Colonic mucosa (tissue), 4 donors: ENCODE measurements around the gene CCDC142. TPM values are rescaled to one million over a fixed set of nuclear protein-coding genes. Genes with fewer than 3 reads are reported as not detected.
A peak's percentile ranks its signal among the peaks of the same experiment; 100 is the strongest.

Experiments used
- DNase-seq: peaks from one replicate; pipeline ENCODE4 v3.0.0-alpha.2; 2020
- H3K27ac ChIP-seq: fragments of 200-600 bp; one replicate; pipeline ENCODE4 v1.8.0; 2021
- H3K27me3 ChIP-seq: fragments of 200-600 bp; one replicate; pipeline ENCODE4 v1.8.0; 2021
- H3K36me3 ChIP-seq: fragments of 200-600 bp; one replicate; pipeline ENCODE4 v1.8.0; 2021
- H3K4me1 ChIP-seq: fragments of 200-600 bp; one replicate; pipeline ENCODE4 v1.8.0; 2021; ENCODE audit warnings: mild to moderate bottlenecking
- H3K4me3 ChIP-seq: fragments of 200-600 bp; one replicate; pipeline ENCODE4 v1.8.0; 2021
- H3K9ac ChIP-seq, 2 donors: one replicate each; pipeline ENCODE4 v1.7.0; 2013; ENCODE audit warnings: control low read depth in 2 of 2, low read depth in 2 of 2, low read length in 2 of 2
- H3K9me3 ChIP-seq: fragments of 200-600 bp; one replicate; pipeline ENCODE4 v1.8.0; 2021
- CTCF ChIP-seq: fragments of 200-600 bp; IDR thresholded peaks from one replicate; pipeline ENCODE4 v1.8.0; 2022; ENCODE audit warnings: antibody characterized with exemption, mild to moderate bottlenecking
- intact Hi-C: fragments of 100-400 bp; cut with DNase I; formaldehyde crosslinking; loops from one replicate; pipeline ENCODE4 v1.14.1; 2022
- total RNA-seq, 2 donors: library from RNA; stranded (reverse); fragmentation: NEBNext Ultra II Directional in 1 of 2; extraction: Animal tissue kit (Norgen Biotek cat#: 25700) in 1 of 2; gene quantifications; one replicate each; pipeline ENCODE4 v1.2.1, GENCODE V29; 2021
- donor health status: healthy.
- donor health status: DM: no; HTN: no; CAD: no.
- donor health status: DM: no; HTN: no; CAD: no.

The CCDC142 gene
- total RNA-seq, 2 donors from 2014 or later = 14.5 to 28.3 TPM

- H3K4me3 ChIP-seq = peak within 1 kb of the TSS; percentile 91
- peak within 1 kb of the TSS; percentile 93 to 95 for H3K9ac ChIP-seq
- intact Hi-C loops = loop anchor here (5.0 kb wide), 1 partner anchor 47 kb away; the partner anchor contains the start of genes CCDC142 and TTC31
- peak within 1 kb of the TSS; percentile 75 for H3K27ac ChIP-seq
- H3K27me3 ChIP-seq = no peaks in the 10 kb centered on the region
- peaks cover 9% of the 10 kb centered on the region for H3K36me3 ChIP-seq
- H3K4me1 ChIP-seq = no peaks in the 10 kb centered on the region
- no peaks in the 10 kb centered on the region for H3K9me3 ChIP-seq
- DNase-seq = peak; percentile 99
- TF ChIP-seq CTCF = no peak
Observed at GRCh38 chr2:74529357-74530238, 46.8 kb upstream of the CCDC142 start, which contains the start of the genes AUP1 and HTRA2. Gene AUP1 (minus strand): TSS chr2:74529706. CDS start chr2:74529629, 77 bp downstream. Gene HTRA2 (plus strand): TSS chr2:74529933. CDS start chr2:74530007, 74 bp downstream.

- no peaks in the 10 kb centered on the region for H3K4me1 ChIP-seq
- no peaks in the 10 kb centered on the region for H3K27me3 ChIP-seq
- peak overlapping the region; percentile 75 for H3K27ac ChIP-seq
- intact Hi-C loops = no loop called here
- peak overlapping the region; percentile 93 to 95 for H3K9ac ChIP-seq
- peak overlapping the region; percentile 91 for H3K4me3 ChIP-seq
- H3K36me3 ChIP-seq = peaks cover 9% of the 10 kb centered on the region
- no peak for TF ChIP-seq CTCF
- no peaks in the 10 kb centered on the region for H3K9me3 ChIP-seq
- DNase-seq = no peak
Observed at GRCh38 chr2:74528600-74529356, 46.0 kb upstream of the CCDC142 start.

- intact Hi-C loops = no loop called here
- no peak for DNase-seq
- Histone ChIP-seq H3K9me3 (no peaks in the 10 kb centered on the region), H3K27me3 (no peaks in the 10 kb centered on the region), H3K36me3 (peaks cover 9% of the 10 kb centered on the region), H3K4me3 (no peak overlapping the region), H3K9ac (peak overlapping the region in 1 of 2 donors; percentile 93), H3K4me1 (no peaks in the 10 kb centered on the region), H3K27ac (no peak overlapping the region)
- no peak for TF ChIP-seq CTCF
Observed at GRCh38 chr2:74527741-74528140, 44.9 kb upstream of the CCDC142 start.

GRCh38 chr2:74526649-74527230, 43.9 kb upstream of the CCDC142 start:
- Histone ChIP-seq H3K9ac (no peak overlapping the region), H3K27me3 (no peaks in the 10 kb centered on the region), H3K36me3 (peaks cover 9% of the 10 kb centered on the region), H3K4me1 (no peaks in the 10 kb centered on the region), H3K9me3 (no peaks in the 10 kb centered on the region), H3K4me3 (no peak overlapping the region), H3K27ac (no peak overlapping the region)
- DNase-seq = no peak
- intact Hi-C loops = no loop called here
- TF ChIP-seq CTCF = no peak
